Coronary artery (tissue), 2 donors: Measurements from ENCODE around the gene RAPGEF4.
"Not testable (repeated sequence)": the region's sequence is repeated elsewhere in the genome, so short reads cannot be mapped to it uniquely, and the experiment has no call there.

Experiments used
- DNase-seq: peaks from one replicate; pipeline ENCODE4 v3.0.0-alpha.2; 2017; ENCODE audit warnings: low spot score
- H3K27ac ChIP-seq, 2 donors: fragments of 200-600 bp; sonication (generic); one replicate each; pipeline ENCODE4 v1.5.1; 2016 to 2019
- H3K4me3 ChIP-seq: fragments of 200-600 bp; sonication (generic); 2 replicates; pipeline ENCODE4 v1.5.1; 2016; ENCODE audit warnings: mild to moderate bottlenecking, moderate library complexity
- CTCF ChIP-seq: fragments of 200-600 bp; sonication (generic); IDR thresholded peaks from one replicate; pipeline ENCODE4 v1.5.1; 2019; ENCODE audit warnings: antibody characterized with exemption

The RAPGEF4 gene

GRCh38 chr2:173033084-173033483 lies 297.4 kb downstream of the RAPGEF4 start:
- Histone ChIP-seq H3K27ac (no peak overlapping the region), H3K4me3 (no peak overlapping the region)
- no peak for DNase-seq
- TF ChIP-seq CTCF = no peak

- no peak overlapping the region for H3K27ac ChIP-seq
Observed at GRCh38 chr2:173034143-173034542, 298.5 kb downstream of the RAPGEF4 start.

GRCh38 chr2:173037245-173038120 lies 301.8 kb downstream of the RAPGEF4 start:
- Histone ChIP-seq H3K27ac (no peak overlapping the region), H3K4me3 (no peak overlapping the region)
- no peak for TF ChIP-seq CTCF
- DNase-seq = no peak

More at GRCh38 chr2:173034143-173034542, 298.5 kb downstream of the RAPGEF4 start:
- TF ChIP-seq CTCF = no peak
- DNase-seq = no peak
- H3K4me3 ChIP-seq = no peak overlapping the region

- DNase-seq, H3K27ac ChIP-seq, H3K4me3 ChIP-seq: not testable (repeated sequence)
Observed at GRCh38 chr2:173038257-173038656, 302.6 kb downstream of the RAPGEF4 start.

GRCh38 chr2:173040729-173041128 lies 305.1 kb downstream of the RAPGEF4 start:
- Histone ChIP-seq H3K4me3 (no peak overlapping the region), H3K27ac (no peak overlapping the region)
- TF ChIP-seq CTCF = no peak
- DNase-seq = no peak

GRCh38 chr2:173043476-173043875 lies 307.8 kb downstream of the RAPGEF4 start:
- Histone ChIP-seq H3K27ac (no peak overlapping the region), H3K4me3 (no peak overlapping the region)
- no peak for TF ChIP-seq CTCF
- DNase-seq = no peak

GRCh38 chr2:173043897-173044519 lies 308.4 kb downstream of the RAPGEF4 start:
- DNase-seq = no peak
- TF ChIP-seq CTCF = no peak
- H3K4me3 ChIP-seq = no peak overlapping the region
- H3K27ac ChIP-seq = no peak overlapping the region
